Measurements from ENCODE around the gene STAT1. TPM values are rescaled to one million over a fixed set of nuclear protein-coding genes. Genes with fewer than 3 reads are reported as not detected.

Gene STAT1
- total and polyA plus RNA-seq, 10 of the 15 experiments (the other 5 are each of a cell fraction or from before 2014, with no cell fraction given): 81.8 to 398 (median 307) TPM

DNA sequence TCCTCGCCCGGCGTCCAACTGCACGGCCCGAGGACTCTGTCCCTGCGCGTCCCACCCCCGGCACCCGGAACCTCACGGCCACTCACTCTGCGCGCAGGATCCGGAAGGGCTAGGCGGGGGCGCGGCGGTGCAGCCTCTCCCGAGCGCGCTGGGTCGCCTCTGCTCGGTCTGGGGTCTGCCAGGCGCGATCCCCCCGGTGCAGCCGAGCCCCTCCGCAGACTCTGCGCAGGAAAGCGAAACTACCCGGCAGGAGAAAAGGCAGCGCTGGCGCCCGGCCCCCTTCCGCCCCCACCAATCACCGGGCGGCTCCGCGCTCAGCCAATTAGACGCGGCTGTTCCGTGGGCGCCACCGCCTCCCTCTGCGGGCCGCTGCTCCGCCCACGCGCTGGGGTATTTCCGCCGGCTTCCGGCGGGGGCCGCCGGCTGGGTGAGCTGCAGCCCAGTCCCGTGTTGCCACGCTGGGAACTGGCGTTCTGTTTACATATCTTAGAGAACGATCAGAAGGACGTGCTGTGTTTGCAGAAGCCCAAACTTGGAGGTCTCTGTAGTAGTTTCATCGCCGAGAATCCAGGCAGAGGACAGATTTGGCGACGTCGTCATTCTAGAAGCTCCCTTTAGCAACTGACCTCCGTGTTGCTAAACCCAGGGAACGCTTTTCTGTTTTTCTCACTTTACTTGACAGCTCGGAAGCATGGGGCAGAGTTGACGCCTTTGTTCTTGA lies at the start of gene STAT1 (continued):
- TF ChIP-seq, protein P1, sequence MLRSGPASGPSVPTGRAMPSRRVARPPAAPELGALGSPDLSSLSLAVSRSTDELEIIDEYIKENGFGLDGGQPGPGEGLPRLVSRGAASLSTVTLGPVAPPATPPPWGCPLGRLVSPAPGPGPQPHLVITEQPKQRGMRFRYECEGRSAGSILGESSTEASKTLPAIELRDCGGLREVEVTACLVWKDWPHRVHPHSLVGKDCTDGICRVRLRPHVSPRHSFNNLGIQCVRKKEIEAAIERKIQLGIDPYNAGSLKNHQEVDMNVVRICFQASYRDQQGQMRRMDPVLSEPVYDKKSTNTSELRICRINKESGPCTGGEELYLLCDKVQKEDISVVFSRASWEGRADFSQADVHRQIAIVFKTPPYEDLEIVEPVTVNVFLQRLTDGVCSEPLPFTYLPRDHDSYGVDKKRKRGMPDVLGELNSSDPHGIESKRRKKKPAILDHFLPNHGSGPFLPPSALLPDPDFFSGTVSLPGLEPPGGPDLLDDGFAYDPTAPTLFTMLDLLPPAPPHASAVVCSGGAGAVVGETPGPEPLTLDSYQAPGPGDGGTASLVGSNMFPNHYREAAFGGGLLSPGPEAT (IDR thresholded peaks at IDR 0.05; ENCODE audit: low read depth): peak; percentile 89
- TF ChIP-seq STAT3 (IDR thresholded peaks at IDR 0.05; ENCODE audit: low read depth, low read length) (no peak), SMAD1 (IDR thresholded peaks at IDR 0.05; ENCODE audit: low read depth, partially characterized antibody) (peak; percentile 27), EZH2 (IDR thresholded peaks at IDR 0.05; ENCODE audit: borderline replicate concordance, control insufficient read depth, low read depth, low read length) (no peak), ZNF207 (IDR thresholded peaks at IDR 0.05; ENCODE audit: borderline replicate concordance) (no peak; the same call in none of the 2 replicates), POU2F2 (IDR thresholded peaks at IDR 0.05; ENCODE audit: borderline replicate concordance, low read depth, low read length) (peak; percentile 98), EED (IDR thresholded peaks at IDR 0.05; ENCODE audit: low read depth) (peak; percentile 59)

DNA sequence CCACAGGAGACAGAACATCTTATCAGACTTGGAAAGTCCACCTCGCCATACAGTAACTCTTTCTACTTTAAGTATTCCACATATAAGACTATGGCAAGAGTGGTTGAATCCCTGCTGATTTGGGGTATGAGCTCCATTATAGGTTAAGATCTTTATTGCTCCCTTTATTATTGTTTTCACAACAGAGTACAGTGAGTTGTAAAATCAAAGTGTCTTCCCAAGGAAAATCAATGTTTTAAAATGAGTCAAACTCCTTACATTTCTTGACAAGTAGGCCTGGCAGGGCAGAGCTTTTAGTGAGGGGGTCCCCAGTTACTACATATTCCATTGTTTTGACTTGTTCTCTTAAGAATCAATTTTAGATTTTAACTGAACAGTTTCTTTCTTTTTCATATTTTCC lies 49.6 kb upstream of the STAT1 start:
- Histone ChIP-seq H3K27ac (ENCODE audit: control insufficient read depth, insufficient read depth) (no peak overlapping the region), H3K79me2 (ENCODE audit: control insufficient read depth, insufficient read depth, low read length) (no peaks in the 10 kb centered on the region), H3K9me3 (replicated peaks; ENCODE audit: control insufficient read depth, insufficient read depth, low read length) (no peaks in the 10 kb centered on the region), H3K9ac (ENCODE audit: control insufficient read depth, insufficient read depth, low read length) (no peak overlapping the region), H3K27me3 (replicated peaks in 1 of 2; ENCODE audit: control insufficient read depth in 2 of 2, insufficient read depth in 2 of 2, low read length in 1 of 2) (no peaks in the 10 kb centered on the region), H3K4me3 (no peak overlapping the region), H3K4me1 (ENCODE audit: control insufficient read depth, insufficient read depth, low read length) (no peaks in the 10 kb centered on the region), H3K36me3 (ENCODE audit: control insufficient read depth in 2 of 2, insufficient read depth in 2 of 2, low read length in 1 of 2) (no peaks in the 10 kb centered on the region), H4K20me1 (ENCODE audit: control insufficient read depth, insufficient read depth) (no peaks in the 10 kb centered on the region), H2AFZ (ENCODE audit: control insufficient read depth, low read depth, low read length) (no peak overlapping the region), H3K4me2 (ENCODE audit: control insufficient read depth, insufficient read depth) (no peak overlapping the region)
- intact Hi-C loops (cut with micrococcal nuclease; ENCODE audit: unreplicated experiment): no loop called here
- POLR2A ChIA-PET: no interaction called here
- SMC1A ChIA-PET (ENCODE audit: uncharacterized antibody, unreplicated experiment): interaction anchor here (0.7 to 6.6 kb wide), 5 partner anchors 10 to 98 kb away, joined by 3 to 38 read pairs (median 6); no protein-coding TSS in a partner anchor
- FAIRE-seq: no peak
- CTCF ChIA-PET: interaction anchor here (3.6 to 4.9 kb wide), 2 partner anchors 11 to 92 kb away, joined by 24 to 54 read pairs; no protein-coding TSS in a partner anchor
- no TSS peak for BruUV-seq (replicated peaks)
- RAD21 ChIA-PET (ENCODE audit: unreplicated experiment): interaction anchor here (1.6 kb wide), 1 partner anchor 92 kb away, joined by 5 read pairs; no protein-coding TSS in a partner anchor
- no peak for ATAC-seq
- TF ChIP-seq NFIC (IDR thresholded peaks at IDR 0.05; ENCODE audit: low read depth, low read length) (no peak), MTA3 (IDR thresholded peaks at IDR 0.05; ENCODE audit: borderline replicate concordance, low read length) (no peak), NFXL1 (IDR thresholded peaks at IDR 0.05; ENCODE audit: borderline replicate concordance) (no peak), SMAD1 (IDR thresholded peaks at IDR 0.05; ENCODE audit: low read depth, partially characterized antibody) (no peak), TCF3 (IDR thresholded peaks at IDR 0.05; ENCODE audit: borderline replicate concordance, insufficient read depth, low read depth, low read length) (no peak), IRF4 (IDR thresholded peaks at IDR 0.05; ENCODE audit: low read depth, low read length) (no peak), MTA2 (IDR thresholded peaks at IDR 0.05; ENCODE audit: low read depth) (no peak), MXI1 (IDR thresholded peaks at IDR 0.05; ENCODE audit: low read depth, low read length) (no peak), TCF12 (IDR thresholded peaks at IDR 0.05; ENCODE audit: low read depth, low read length) (no peak), SRF (IDR thresholded peaks at IDR 0.05; ENCODE audit: low read depth in 2 of 2, low read length in 2 of 2) (no peak), POLR2AphosphoS2 (IDR thresholded peaks at IDR 0.05; ENCODE audit: low read depth, low read length) (no peak), POLR2A (IDR thresholded peaks at IDR 0.05; ENCODE audit: low read depth, low read length) (no peak)
- TF ChIP-seq, protein P2, sequence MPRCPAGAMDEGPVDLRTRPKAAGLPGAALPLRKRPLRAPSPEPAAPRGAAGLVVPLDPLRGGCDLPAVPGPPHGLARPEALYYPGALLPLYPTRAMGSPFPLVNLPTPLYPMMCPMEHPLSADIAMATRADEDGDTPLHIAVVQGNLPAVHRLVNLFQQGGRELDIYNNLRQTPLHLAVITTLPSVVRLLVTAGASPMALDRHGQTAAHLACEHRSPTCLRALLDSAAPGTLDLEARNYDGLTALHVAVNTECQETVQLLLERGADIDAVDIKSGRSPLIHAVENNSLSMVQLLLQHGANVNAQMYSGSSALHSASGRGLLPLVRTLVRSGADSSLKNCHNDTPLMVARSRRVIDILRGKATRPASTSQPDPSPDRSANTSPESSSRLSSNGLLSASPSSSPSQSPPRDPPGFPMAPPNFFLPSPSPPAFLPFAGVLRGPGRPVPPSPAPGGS (IDR thresholded peaks at IDR 0.05; ENCODE audit: borderline replicate concordance, insufficient read depth, low read depth, low read length, poor library complexity, severe bottlenecking): no peak
- in situ Hi-C loops (cut with MboI): no loop called here
- no peak for DNase-seq (ENCODE audit: low read depth, low spot score)
- WGBS (ENCODE audit: insufficient coverage, insufficient replicate concordance, low lambda C conversion rate, missing lambda C conversion rate): 67% methylated on average over 1 of the region's 1 CpG

All from GM12878 (cell line).